Activated CD4-positive, alpha-beta T cell treated with anti-CD3 and anti-CD28 coated beads for 36 hours (primary cell): ENCODE data around the gene RASA4. TPM values are rescaled to one million over a fixed set of nuclear protein-coding genes. Genes with fewer than 3 reads are reported as not detected.
"Not testable (repeated sequence)": the region's sequence is repeated elsewhere in the genome, so short reads cannot be mapped to it uniquely, and the experiment has no call there.

Experiments
- ATAC-seq: fragments of 200-7000 bp; cut with Tn5 transposase; one replicate; pipeline ENCODE4 v1.10.0; 2021; ENCODE audit warnings: mild to moderate bottlenecking, moderate library complexity
- CTCF ChIA-PET: fragments of 350-600 bp; sonication (Branson Sonifier 250); formaldehyde crosslinking; loops from one replicate; lab custom pipeline; 2021; ENCODE audit warnings: antibody characterized with exemption; lab: Charles Lee
- POLR2A ChIA-PET: fragments of 350-600 bp; sonication (Branson Sonifier 250); formaldehyde crosslinking; loops from one replicate; lab custom pipeline; 2021; ENCODE audit warnings: antibody characterized with exemption, inconsistent platforms; lab: Charles Lee
- DNase-seq: peaks from one replicate; pipeline ENCODE4 v3.0.0-alpha.2; 2020
- H3K27ac Mint-ChIP-seq: one replicate; pipeline ENCODE4 v1.8.0; 2021; ENCODE audit warnings: mixed read lengths
- H3K27me3 Mint-ChIP-seq: one replicate; pipeline ENCODE4 v1.8.0; 2021; ENCODE audit warnings: mixed read lengths
- H3K36me3 Mint-ChIP-seq: one replicate; pipeline ENCODE4 v1.8.0; 2021; ENCODE audit warnings: low read depth, mixed read lengths
- H3K4me1 Mint-ChIP-seq: one replicate; pipeline ENCODE4 v1.8.0; 2021; ENCODE audit warnings: mixed read lengths
- H3K4me3 Mint-ChIP-seq: one replicate; pipeline ENCODE4 v1.8.0; 2021; ENCODE audit warnings: mild to moderate bottlenecking, moderate library complexity, mixed read lengths
- H3K9me3 Mint-ChIP-seq: one replicate; pipeline ENCODE4 v1.8.0; 2021; ENCODE audit warnings: low read depth, mixed read lengths
- intact Hi-C, 2 experiments: fragments of 100-400 bp; cut with DNase I in 1 of 2; cut with micrococcal nuclease in 1 of 2; formaldehyde crosslinking; loops; one replicate each; pipeline versions ENCODE4 v1.14.2 to v1.15.1; 2022 to 2024; cut with DNase I, micrococcal nuclease
- total RNA-seq, 2 experiments: library from RNA; stranded (reverse); gene quantifications; one replicate each; pipeline ENCODE4 v1.2.3, GENCODE V29; 2021

RASA4 gene
- total RNA-seq: 10 to 100 TPM; 32.2 to 33.7 TPM

- H3K4me1 Mint-ChIP-seq, POLR2A ChIA-PET, CTCF ChIA-PET, H3K36me3 Mint-ChIP-seq, H3K9me3 Mint-ChIP-seq, H3K27ac Mint-ChIP-seq, intact Hi-C loops, H3K27me3 Mint-ChIP-seq: not testable (repeated sequence)
- peak; percentile 53 for DNase-seq
- H3K4me3 Mint-ChIP-seq: peak within 1 kb of the TSS; percentile 28
- ATAC-seq: peak; percentile 95
Observed at GRCh38 chr7:102616507-102617125, at the start of gene RASA4. Gene RASA4 (minus strand): TSS chr7:102616756. CDS start chr7:102616689, 67 bp downstream.

- ATAC-seq, DNase-seq, H3K27ac Mint-ChIP-seq, intact Hi-C loops, H3K4me3 Mint-ChIP-seq, H3K27me3 Mint-ChIP-seq, H3K9me3 Mint-ChIP-seq, POLR2A ChIA-PET, CTCF ChIA-PET, H3K36me3 Mint-ChIP-seq, H3K4me1 Mint-ChIP-seq: not testable (repeated sequence)
Observed at GRCh38 chr7:102664765-102665164, 48.2 kb upstream of the RASA4 start.

GRCh38 chr7:102649924-102650323 is 33.4 kb upstream of the RASA4 start, which contains the start of gene SPDYE2B:
Gene SPDYE2B (plus strand): TSS chr7:102650319. CDS start chr7:102652349, 2,030 bp downstream.
- CTCF ChIA-PET, intact Hi-C loops, H3K4me3 Mint-ChIP-seq, DNase-seq, H3K27me3 Mint-ChIP-seq, H3K4me1 Mint-ChIP-seq, ATAC-seq, H3K36me3 Mint-ChIP-seq, POLR2A ChIA-PET, H3K27ac Mint-ChIP-seq, H3K9me3 Mint-ChIP-seq: not testable (repeated sequence)

GRCh38 chr7:102647813-102648212 is 31.3 kb upstream of the RASA4 start:
- intact Hi-C loops, ATAC-seq, H3K4me3 Mint-ChIP-seq, H3K27ac Mint-ChIP-seq, H3K4me1 Mint-ChIP-seq, CTCF ChIA-PET, POLR2A ChIA-PET, H3K27me3 Mint-ChIP-seq, H3K9me3 Mint-ChIP-seq, H3K36me3 Mint-ChIP-seq, DNase-seq: not testable (repeated sequence)

- H3K4me3 Mint-ChIP-seq, DNase-seq, H3K4me1 Mint-ChIP-seq, H3K27me3 Mint-ChIP-seq, H3K36me3 Mint-ChIP-seq, H3K27ac Mint-ChIP-seq, ATAC-seq, CTCF ChIA-PET, intact Hi-C loops, POLR2A ChIA-PET, H3K9me3 Mint-ChIP-seq: not testable (repeated sequence)
Observed at GRCh38 chr7:102643404-102643803, 26.8 kb upstream of the RASA4 start.

- POLR2A ChIA-PET, H3K4me3 Mint-ChIP-seq, DNase-seq, H3K27me3 Mint-ChIP-seq, H3K4me1 Mint-ChIP-seq, H3K27ac Mint-ChIP-seq, ATAC-seq, H3K36me3 Mint-ChIP-seq, H3K9me3 Mint-ChIP-seq, intact Hi-C loops, CTCF ChIA-PET: not testable (repeated sequence)
Observed at GRCh38 chr7:102642691-102643090, 26.1 kb upstream of the RASA4 start, which contains the start of gene UPK3BL1. Gene UPK3BL1 (minus strand): TSS chr7:102642791. CDS start chr7:102642741, 50 bp downstream.

GRCh38 chr7:102638848-102639247 is 22.3 kb upstream of the RASA4 start:
- ATAC-seq, CTCF ChIA-PET, POLR2A ChIA-PET, H3K4me3 Mint-ChIP-seq, intact Hi-C loops, H3K4me1 Mint-ChIP-seq, H3K9me3 Mint-ChIP-seq, H3K27ac Mint-ChIP-seq, H3K36me3 Mint-ChIP-seq, H3K27me3 Mint-ChIP-seq: not testable (repeated sequence)
- peak; percentile 6 for DNase-seq

GRCh38 chr7:102636956-102637355 is 20.4 kb upstream of the RASA4 start:
- H3K27me3 Mint-ChIP-seq, intact Hi-C loops, H3K9me3 Mint-ChIP-seq, DNase-seq, H3K4me3 Mint-ChIP-seq, H3K4me1 Mint-ChIP-seq, H3K27ac Mint-ChIP-seq, H3K36me3 Mint-ChIP-seq, CTCF ChIA-PET, POLR2A ChIA-PET, ATAC-seq: not testable (repeated sequence)

GRCh38 chr7:102635354-102635753 is 18.8 kb upstream of the RASA4 start:
- H3K4me3 Mint-ChIP-seq, H3K36me3 Mint-ChIP-seq, intact Hi-C loops, H3K27me3 Mint-ChIP-seq, H3K4me1 Mint-ChIP-seq, POLR2A ChIA-PET, CTCF ChIA-PET, DNase-seq, ATAC-seq, H3K27ac Mint-ChIP-seq, H3K9me3 Mint-ChIP-seq: not testable (repeated sequence)

- POLR2A ChIA-PET, H3K4me3 Mint-ChIP-seq, H3K9me3 Mint-ChIP-seq, H3K36me3 Mint-ChIP-seq, H3K4me1 Mint-ChIP-seq, CTCF ChIA-PET, ATAC-seq, H3K27me3 Mint-ChIP-seq, H3K27ac Mint-ChIP-seq, intact Hi-C loops, DNase-seq: not testable (repeated sequence)
Observed at GRCh38 chr7:102634299-102634698, 17.7 kb upstream of the RASA4 start.

GRCh38 chr7:102630622-102631021 is 14.1 kb upstream of the RASA4 start:
- H3K27me3 Mint-ChIP-seq, CTCF ChIA-PET, H3K4me1 Mint-ChIP-seq, H3K36me3 Mint-ChIP-seq, DNase-seq, H3K4me3 Mint-ChIP-seq, H3K27ac Mint-ChIP-seq, intact Hi-C loops, ATAC-seq, POLR2A ChIA-PET, H3K9me3 Mint-ChIP-seq: not testable (repeated sequence)

- H3K9me3 Mint-ChIP-seq, DNase-seq, H3K36me3 Mint-ChIP-seq, H3K27ac Mint-ChIP-seq, H3K4me1 Mint-ChIP-seq, H3K4me3 Mint-ChIP-seq, POLR2A ChIA-PET, intact Hi-C loops, H3K27me3 Mint-ChIP-seq, ATAC-seq, CTCF ChIA-PET: not testable (repeated sequence)
Observed at GRCh38 chr7:102627271-102627904, 10.8 kb upstream of the RASA4 start.
